GM19099 (cell line): ENCODE measurements around the gene PLP2.
A peak's percentile ranks its signal among the peaks of the same experiment; 100 is the strongest.

Experiments
- POLR2A ChIP-seq: IDR thresholded peaks from 3 replicates; pipeline ENCODE4 v1.6.1; 2011; ENCODE audit warnings: low read depth; ENCODE audit not compliant: insufficient read length; ENCODE audit errors: extremely low read depth

The PLP2 gene

DNA sequence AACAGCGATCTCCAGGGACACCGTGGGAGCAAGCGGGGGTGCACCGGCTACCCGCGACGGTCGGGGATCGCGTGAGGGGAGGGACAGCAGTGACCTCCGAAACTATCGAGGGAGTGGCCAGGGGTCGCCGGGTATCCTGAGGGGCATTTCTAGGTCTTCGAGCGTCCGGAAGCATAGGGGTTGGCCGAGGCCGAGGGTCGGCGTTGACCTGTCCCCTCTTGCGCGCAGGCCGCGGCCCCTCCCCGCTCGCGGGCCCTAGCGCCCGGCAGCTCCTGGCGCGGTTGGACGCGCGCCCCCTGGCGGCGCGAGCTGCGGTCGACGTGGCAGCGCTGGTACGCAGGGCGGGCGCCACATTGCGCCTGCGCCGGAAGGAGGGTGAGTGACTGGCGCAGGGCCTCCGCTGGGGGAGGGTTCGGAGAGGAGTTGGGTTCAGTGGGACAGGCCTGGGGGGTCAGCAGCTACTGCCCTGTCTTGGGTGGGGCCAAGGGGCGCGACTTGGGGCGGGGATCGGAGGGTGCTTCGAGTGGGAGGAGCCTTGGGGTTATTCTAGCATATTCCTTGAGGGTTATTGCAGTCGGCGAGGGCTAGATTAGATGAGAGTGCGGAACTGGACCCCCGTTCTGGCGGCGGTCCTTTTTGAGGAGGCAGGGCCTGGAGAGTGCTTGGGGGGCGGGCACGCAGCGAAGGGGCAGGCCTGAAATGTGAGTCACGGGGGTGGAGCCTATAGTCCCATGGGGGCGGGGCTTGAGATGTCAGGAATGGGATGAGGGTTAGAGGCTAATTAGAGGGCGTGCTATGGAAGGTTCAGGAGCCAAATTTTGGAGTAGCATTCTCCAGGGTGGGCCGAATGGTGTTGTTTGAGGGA is 7.9 kb upstream of the PLP2 start:
- TF ChIP-seq POLR2A: peak; percentile 53

DNA sequence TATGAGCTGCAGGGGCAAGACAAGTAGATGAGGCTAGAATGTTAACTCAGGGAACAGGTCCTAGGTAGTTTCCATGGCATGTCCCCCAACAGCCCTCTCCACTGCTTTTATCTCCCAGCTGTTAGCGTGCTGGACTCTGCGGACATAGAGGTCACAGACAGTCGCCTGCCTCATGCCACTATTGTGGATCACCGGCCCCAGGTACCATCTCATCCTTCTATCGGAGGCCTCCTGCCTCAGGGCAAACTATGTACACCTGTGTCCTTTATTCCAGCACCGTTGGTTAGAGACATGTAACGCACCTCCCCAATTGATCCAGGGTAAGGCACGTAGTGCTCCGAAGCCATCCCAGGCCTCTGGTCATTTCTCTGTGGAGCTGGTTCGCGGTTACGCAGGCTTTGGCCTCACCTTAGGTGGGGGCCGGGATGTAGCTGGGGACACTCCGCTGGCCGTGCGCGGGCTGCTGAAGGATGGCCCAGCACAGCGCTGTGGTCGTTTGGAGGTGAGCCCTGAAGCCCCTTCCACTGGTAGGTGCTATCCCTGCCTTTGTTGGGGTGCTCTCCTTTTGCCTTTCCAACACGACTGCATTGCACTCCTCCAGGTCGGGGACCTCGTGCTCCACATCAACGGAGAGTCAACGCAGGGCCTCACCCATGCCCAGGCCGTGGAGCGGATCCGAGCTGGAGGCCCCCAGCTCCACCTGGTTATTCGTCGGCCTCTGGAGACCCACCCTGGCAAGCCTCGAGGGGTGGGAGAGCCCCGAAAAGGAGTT is 6.9 kb upstream of the PLP2 start:
- no peak for TF ChIP-seq POLR2A

GRCh38 chrX:49165901-49166881 is 5.5 kb upstream of the PLP2 start:
- peak; percentile 42 for TF ChIP-seq POLR2A

- no peak for TF ChIP-seq POLR2A
These were observed 4.6 kb upstream of the PLP2 start for GRCh38 chrX:49166914-49167739.

GRCh38 chrX:49167740-49168108 is 4.0 kb upstream of the PLP2 start:
- no peak for TF ChIP-seq POLR2A

- TF ChIP-seq POLR2A: no peak
These were observed 632 bp downstream of the PLP2 start for GRCh38 chrX:49172280-49172780.

DNA sequence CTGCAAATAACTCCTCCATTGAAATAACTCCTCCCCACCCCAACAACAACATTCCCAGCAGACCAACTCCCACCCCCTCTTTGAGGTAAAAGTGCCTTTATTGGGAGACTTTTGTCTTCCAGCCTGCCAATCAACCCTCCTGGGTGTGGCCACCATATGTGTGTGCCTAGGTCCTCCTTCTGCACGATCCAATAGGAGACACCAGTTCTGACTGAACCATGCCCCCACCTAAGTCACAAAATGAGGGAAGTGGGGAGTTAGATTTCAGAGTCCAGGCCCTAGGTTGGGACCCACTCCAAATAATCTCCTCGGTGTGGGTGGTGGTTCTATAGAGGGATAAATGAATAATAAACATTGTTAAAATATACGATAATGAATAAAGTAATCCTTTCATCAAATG is 3.0 kb downstream of the PLP2 start:
- TF ChIP-seq POLR2A: no peak

- no peak for TF ChIP-seq POLR2A
These were observed 4.0 kb downstream of the PLP2 start for GRCh38 chrX:49175435-49176274.

DNA sequence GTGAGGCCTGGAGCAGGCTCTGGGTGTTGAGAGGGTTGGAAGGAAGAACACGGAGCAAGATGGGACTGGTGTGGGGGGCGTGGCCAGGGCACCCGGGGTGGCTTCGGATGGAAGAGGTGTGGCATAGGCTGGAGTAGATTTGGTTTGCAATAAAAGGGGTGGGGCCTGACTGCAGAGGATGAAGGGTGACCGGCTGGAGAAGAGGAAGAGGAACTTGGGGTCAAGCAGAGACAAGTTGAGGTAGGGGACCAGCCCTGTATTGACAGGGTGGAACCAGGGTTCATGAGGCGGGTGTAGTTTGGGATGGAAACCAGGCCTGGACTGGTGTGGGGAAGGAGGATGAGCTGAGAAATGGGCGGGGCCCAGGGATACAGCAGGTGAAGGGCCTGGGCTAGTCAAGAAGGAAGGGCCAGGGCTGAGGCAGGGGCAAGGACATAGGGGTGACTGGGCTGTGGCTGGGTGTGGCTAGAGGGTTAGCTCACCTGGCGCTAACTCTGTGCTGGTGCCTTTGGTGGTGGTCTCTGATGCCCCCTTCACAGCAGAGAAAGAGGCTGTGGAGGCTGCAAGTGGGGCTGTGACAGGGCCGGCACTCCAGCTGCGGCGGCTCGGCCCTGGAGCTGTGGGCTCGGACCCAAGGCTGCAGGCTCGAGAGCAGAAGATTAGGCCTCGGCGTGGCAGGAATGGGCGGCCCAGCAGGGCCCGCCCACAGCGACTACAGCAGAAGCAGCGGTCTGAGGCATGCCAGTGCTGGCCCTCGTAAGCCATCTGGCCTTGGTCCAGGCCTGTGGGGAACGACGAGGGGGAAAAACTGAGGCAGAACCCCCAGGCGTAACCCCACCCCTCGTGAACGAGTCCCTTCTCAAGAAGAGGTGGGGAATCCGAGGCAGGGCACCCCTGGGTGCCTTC is 5.0 kb downstream of the PLP2 start:
- no peak for TF ChIP-seq POLR2A

GRCh38 chrX:49177338-49177833 is 5.7 kb downstream of the PLP2 start:
- TF ChIP-seq POLR2A: no peak

- no peak for TF ChIP-seq POLR2A
These were observed 6.3 kb downstream of the PLP2 start for GRCh38 chrX:49177873-49178480.

DNA sequence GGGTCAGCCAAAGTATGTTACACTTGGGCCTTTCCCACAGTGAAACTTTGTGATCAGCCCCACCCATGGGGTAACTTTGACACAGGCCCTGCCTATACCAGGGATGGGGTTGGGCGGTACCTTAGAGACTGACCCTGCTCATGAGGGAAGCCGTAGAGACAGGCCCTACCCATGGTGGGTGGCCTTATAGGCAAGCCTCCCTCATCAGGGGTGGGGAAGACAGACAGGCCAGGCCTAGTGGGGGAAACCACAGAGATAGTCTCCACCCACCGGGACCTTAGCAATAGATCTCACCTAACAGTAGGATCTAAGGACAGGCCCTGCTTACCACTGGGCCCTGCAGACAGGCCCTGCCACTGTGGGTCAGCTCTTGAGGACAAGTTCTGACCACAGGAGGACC is 6.8 kb downstream of the PLP2 start:
- no peak for TF ChIP-seq POLR2A

- no peak for TF ChIP-seq POLR2A
These were observed 7.7 kb downstream of the PLP2 start for GRCh38 chrX:49179358-49179757.
